GM21786 (cell line): Measurements from ENCODE around the gene SP140.

ENCODE experiments used
- ATAC-seq: cut with Tn5 transposase; IDR thresholded peaks from one replicate; pipeline ENCODE4 v1.9.1; 2021; ENCODE audit not compliant: unreplicated experiment

The SP140 gene

DNA sequence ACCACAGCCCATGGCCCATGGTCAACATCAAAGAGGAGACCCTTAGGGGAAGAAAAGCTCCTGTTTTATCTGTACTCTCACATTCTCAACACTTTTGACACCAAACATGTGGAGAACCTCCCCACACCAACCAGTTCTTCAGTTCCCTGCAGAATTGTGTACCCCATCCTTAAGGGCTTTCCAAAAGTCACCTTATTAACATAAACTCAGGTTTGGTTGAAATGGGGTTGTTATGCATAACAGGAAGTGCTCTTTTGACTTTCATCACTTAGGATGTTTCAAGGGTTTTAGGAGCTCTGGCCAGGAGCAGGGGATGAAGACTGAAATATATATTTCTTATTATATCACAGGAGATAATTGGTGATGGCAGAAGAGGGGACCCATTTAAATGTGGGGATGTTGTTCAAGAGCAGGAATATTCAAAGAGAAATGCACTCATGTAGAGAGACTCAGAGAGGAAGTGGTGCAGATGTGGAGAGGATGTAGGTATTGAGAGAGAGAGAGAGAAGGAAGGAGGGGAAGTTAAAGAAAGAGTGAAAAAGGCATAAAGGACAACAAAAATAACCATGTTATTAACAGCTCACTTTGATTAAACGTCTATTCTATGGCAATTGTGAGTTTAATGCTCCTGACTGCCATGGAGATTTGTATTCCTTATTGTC, 136.6 kb downstream of the SP140 start:
- no peak for ATAC-seq
